ENCODE data around the gene GGNBP2. TPM values are rescaled to one million over a fixed set of nuclear protein-coding genes. Genes with fewer than 3 reads are reported as not detected.

The GGNBP2 gene
- total and polyA plus RNA-seq, 2 of the 8 experiments (the other 6 are each of a cell fraction or from before 2014, with no cell fraction given): 29.2 to 35.8 TPM

GRCh38 chr17:36586138-36586537 is 41.4 kb downstream of the GGNBP2 start (continued):
- TF ChIP-seq FOSL1 (IDR thresholded peaks at IDR 0.05; ENCODE audit: insufficient read depth, low read depth, low read length): no peak
- no peak for TF ChIP-seq SP2 (IDR thresholded peaks at IDR 0.05; ENCODE audit: low read length)
- no peak for TF ChIP-seq BACH1 (IDR thresholded peaks at IDR 0.05; ENCODE audit: low read length)
- no peak for TF ChIP-seq ATF3 (IDR thresholded peaks at IDR 0.05; ENCODE audit: insufficient read depth, low read depth, low read length)
- TF ChIP-seq RBBP5 (IDR thresholded peaks at IDR 0.05; ENCODE audit: borderline replicate concordance, low read depth, low read length): no peak
- TF ChIP-seq CHD7 (IDR thresholded peaks at IDR 0.05; ENCODE audit: insufficient replicate concordance, low read length): no peak
